GM21737 (cell line): ENCODE data around the gene SUDS3.
"Not testable (repeated sequence)": the region's sequence is repeated elsewhere in the genome, so short reads cannot be mapped to it uniquely, and the experiment has no call there.

Source experiments
- ATAC-seq: cut with Tn5 transposase; IDR thresholded peaks from one replicate; pipeline ENCODE4 v1.9.1; 2021; ENCODE audit warnings: mild to moderate bottlenecking, moderate library complexity; ENCODE audit not compliant: unreplicated experiment

The SUDS3 gene, protein sequence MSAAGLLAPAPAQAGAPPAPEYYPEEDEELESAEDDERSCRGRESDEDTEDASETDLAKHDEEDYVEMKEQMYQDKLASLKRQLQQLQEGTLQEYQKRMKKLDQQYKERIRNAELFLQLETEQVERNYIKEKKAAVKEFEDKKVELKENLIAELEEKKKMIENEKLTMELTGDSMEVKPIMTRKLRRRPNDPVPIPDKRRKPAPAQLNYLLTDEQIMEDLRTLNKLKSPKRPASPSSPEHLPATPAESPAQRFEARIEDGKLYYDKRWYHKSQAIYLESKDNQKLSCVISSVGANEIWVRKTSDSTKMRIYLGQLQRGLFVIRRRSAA

DNA sequence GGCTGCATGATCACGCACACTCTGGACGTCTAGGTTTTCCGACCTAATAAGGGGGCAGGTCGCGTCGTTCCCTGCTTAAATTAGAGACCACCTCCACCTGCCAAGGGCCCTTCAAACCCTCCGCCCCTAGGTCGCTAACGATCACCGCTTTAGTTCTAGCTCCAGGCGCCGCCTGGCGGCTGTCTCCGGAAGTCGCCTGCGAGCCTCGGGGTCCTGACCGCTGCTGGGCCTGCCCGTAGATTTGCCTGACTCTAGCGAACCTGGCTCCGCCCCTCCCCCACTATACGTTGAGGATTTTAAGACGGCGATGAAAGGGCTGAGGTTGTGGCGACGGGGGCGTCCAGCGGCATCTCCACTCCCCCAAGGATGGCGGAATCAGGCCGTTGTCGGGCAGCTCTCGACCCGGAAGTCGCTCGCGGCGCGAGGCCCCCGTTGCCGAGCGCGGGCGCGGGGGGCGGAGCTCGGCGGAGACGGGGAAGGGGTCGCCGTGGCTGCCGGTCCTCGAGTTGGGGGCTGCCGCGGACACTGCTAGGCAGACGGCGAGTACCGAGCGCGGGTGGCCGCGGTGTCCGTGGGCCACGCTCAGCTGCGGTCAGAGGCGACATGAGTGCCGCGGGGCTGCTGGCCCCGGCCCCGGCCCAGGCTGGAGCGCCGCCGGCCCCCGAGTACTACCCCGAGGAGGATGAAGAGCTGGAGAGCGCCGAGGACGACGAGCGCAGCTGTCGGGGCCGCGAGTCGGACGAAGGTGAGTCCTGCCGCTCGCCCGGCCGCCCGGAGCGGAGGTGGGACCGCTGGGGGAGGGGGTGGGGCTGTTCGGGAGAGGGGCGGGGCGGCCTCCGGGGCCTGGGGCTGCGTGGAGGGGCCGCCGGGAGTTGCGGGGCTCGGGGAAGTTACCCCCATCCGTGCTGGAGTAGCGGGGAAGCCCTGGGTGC lies at the start of gene SUDS3:
Gene SUDS3 (plus strand): TSS at position 467 of the 932 bp plus-strand sequence. CDS start 137 bp downstream, at position 604.
- ATAC-seq: no peak

DNA sequence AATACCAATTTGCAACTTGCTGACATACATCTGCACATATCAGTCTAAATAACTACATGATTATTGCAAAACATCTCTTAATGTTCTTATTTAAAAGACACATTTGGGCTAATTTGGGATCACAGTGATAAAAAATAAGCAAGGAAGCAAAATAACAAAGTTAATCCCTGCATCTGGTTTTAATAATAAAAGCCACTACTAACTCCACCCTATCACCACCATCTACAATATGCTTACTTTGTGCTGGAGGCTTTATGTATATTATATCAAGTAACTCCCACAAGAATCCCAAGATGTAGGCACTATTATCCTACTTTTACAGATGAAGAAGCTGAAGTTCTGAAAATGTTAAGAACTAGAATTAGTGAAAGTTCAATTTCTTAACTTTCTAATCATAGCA lies 49.4 kb upstream of the SUDS3 start:
- no peak for ATAC-seq

DNA sequence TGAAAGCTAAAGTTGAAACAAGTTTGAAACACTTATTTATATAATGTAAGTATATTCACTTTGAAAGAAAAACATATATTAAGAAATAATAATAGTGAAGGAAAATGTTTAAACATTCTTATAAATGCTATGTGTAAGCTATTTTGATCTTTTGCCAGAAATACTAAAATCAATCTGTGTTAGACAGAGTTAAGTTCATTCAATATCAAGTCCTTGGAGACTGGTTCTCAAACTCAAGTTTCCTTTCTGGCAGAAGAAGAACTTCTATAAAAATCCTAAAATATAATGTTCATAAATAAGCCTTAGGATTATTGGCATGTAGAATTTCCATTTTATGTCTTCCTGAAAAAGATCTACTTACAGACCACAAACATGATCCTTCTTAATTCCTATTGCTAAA lies 49.0 kb upstream of the SUDS3 start:
- ATAC-seq: no peak

DNA sequence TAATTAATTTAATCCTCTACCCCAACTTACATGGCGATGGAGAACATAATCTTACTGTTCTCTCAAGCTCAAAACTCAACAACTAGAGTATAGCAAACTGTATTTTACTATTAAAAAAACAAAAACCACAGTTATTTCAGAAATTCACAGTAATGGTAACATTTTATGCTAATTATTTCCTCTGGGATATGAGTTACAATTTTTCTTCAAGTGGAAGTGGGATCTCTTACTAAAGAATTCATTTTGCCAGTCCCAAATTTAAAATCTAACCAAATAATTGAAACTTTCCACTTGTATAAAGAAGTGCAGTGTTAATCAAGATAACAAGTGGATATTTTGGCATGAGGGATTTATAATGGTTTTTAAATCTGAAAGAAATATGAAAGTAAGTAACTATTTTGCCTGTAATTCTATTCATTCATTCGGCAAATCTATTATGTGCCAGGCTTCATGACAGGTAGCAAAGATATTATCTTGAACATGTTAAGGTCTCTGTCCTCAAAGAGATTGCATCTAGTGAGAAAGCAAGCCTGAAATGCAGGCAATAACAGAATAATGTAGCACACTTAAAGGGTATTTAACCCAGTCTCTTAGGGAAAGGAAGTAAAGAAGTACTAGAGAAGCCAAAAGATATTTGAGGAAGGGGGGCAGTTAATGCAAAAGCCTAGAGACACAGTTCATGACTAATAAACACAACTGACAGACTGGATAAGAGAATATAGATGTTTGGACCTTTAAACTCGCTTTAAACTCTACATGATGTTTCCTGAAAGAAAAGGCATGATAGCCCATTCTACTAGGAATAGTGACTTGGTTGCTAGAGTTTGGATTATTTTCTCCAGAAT lies 47.6 kb upstream of the SUDS3 start:
- ATAC-seq: no peak

DNA sequence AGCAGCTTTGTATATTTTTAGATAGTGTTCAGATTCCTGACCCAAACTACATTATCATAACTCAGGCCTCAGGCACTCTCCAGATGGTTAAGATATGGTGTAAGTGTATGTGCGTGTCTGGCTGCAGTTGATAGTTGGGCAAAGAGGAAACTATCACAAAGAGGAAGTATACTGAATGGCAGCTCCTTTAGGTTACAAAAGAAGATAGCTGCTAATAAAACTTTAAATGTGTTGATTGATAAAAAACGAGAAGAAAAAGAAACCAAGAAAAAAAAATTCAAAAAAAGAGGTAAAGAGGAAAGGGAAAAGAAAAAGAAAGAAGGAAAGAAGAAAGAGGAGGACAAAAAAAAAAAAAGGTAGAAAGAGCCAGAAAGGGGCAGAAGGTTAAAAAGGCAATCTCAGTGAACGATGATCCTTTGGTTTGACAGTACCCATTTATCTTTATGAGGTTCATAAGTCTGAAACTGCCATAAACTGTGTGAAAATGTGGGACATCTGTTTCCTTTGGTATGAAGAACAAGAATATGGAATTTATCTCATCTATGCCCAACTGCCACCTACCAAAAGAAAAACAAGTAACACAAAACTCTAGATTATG lies 45.8 kb upstream of the SUDS3 start:
- peak; percentile 64 for ATAC-seq

DNA sequence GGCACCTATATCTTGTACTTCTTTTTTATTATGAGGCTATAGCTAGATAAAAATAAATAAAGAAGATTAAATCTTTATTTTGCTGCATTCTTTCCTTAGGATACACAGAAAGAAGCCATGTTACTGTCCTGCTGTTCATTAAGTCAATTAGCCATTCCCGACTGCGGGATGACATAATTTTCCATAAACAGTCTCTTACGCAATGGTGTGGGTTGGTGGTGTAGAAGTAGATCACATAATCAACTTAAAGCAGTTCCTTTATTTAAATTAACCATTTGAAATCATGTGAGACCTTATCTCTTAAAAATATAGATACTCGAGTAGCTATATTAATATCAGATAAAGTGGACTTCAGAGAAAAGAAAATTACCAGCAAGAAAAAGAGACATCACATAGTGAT lies 43.8 kb upstream of the SUDS3 start:
- no peak for ATAC-seq

DNA sequence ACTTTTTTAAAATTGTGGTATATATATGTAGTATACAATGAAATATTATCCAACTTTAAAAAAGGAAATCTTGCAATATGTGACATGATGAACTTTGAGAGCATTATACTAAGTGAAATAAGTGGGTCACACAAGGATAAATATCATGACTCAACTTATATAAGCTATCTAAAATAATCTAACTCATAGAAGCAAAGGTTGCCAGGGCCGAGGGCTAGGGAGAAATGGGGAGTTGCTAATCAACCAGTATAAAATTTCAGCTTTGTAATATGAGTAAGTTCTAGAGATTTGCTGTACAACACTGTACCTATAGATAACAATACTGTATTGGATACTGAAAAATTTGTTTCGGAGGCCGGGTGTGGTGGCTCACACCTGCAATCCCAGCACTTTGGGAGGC lies 42.1 kb upstream of the SUDS3 start:
- no peak for ATAC-seq

DNA sequence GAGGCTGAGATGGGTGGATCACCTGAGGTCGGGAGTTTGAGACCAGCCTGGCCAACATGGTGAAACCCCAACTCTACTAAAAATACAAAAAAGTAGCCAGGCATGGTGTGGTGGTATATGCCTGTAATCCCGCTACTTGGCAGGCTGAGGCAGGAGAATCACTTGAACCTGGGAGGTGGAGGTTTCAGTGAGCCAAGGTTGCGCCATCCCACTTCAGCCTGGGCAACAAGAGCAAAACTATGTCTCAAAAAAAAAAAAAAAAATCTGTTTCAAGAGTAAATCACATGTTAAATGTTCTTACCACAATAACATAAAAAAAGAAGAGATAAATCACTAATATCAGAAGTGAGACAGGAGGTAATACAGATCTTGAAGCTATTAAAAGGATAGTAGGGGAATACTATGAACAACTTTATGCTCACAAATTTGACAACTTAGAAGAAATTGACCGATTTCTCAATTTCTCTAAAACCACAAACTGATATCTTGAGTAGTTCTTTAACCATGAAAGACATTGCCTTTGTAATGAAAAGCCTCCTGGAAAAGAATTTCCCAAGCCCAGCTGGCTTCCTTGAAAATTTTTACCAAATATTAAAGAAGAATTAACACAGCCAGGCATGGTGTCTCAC lies 41.3 kb upstream of the SUDS3 start:
- no peak for ATAC-seq

DNA sequence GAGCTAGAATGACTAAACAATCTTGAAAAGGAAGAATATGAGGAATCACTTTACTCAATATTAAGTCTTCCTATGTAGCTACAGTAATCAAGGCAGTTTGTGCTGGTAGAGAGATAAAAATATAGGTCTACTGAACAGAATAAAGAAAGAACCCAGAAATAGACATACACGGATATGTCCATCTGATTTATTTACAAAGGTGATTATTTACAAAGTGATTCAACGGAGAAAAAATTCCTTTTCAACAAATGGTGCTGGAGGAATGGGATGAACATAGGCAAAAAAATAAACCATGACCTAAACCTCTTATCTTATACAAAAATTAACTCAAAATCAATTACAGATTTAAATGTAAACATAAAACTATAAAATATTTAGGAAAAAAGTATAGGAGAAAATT lies 40.2 kb upstream of the SUDS3 start:
- ATAC-seq: no peak

DNA sequence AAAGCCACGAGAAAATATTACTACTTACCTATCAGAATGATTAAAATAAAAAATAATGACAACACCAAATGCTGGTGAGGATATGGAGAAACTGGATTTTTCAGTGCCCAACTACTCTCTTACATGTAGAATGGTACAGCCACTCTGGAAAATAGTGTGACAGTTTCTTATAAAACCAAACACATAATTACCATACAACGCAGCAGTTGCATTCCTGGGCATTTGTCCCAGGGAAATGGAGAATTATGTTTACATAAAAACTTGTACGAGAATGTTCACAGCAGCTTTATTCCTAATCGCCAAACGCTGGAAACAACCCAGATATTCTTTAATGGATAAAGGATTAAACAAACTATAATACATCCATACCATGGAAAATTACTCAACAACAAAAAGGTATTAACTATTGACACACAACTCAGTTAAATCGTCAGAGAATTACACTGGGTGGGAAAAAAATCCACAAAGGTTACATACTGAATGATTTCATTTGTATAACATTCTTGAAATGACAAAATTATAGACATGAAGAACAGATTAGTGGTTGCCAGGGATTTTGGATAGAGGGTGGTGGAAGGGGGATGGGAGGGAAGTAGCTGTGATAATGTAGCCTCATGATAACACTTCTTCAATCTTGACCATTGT lies 39.0 kb upstream of the SUDS3 start:
- no peak for ATAC-seq

DNA sequence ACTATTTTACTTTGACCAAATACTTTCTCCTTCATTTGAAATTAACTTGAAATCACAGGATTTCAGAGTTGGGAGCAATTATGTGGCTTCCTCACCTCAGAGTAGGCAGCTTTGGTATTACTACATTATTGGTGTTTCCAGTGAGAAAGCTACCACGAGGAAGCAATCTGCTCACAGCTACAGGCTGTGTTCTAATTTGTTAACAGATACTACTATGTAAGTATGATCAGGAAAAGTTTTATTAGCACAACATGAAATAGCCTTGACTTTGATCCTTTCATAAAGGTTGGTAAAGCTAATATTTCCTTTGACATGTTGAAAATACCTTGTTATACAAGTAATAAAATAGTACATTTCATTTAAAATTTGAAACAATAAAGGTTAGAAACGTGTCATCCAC lies 34.3 kb upstream of the SUDS3 start:
- no peak for ATAC-seq

DNA sequence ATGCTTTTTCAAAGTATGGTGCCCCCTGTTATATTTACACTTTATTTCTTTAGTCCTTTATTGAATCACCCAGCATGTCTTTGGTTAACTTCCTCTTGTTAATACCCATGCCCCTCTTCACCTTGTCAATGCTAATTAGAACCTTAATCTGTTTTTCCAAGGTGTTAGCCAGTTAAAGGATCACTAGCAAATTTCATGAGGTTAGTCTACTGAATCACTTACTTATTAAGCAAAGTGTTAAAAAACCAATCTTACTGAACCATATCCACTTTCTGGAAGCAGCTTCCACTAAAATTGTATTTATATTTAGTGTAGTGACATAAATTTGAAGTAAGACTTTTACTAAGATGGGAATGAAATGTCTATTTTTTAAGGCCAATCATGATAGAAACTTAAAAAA lies 31.5 kb upstream of the SUDS3 start:
- ATAC-seq: no peak

DNA sequence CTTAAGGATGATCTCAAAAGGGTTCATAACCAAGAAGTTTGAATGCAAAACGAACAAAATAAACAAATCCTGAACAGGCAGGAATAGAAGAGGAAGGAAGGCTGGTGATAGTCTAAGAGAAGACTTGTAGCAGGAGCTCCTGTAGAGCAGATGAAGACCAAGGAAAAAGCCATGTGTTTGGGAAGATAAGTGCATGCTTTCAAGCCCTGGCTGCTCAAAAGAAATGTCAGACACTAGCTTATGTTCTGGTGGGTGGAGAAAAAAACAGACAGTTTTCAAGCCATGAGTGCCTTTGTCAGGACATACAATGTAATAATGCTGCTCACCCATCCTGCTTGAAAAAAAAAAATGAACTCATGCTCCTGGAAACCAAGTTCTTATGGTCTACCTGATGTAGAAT lies 31.0 kb upstream of the SUDS3 start:
- no peak for ATAC-seq

DNA sequence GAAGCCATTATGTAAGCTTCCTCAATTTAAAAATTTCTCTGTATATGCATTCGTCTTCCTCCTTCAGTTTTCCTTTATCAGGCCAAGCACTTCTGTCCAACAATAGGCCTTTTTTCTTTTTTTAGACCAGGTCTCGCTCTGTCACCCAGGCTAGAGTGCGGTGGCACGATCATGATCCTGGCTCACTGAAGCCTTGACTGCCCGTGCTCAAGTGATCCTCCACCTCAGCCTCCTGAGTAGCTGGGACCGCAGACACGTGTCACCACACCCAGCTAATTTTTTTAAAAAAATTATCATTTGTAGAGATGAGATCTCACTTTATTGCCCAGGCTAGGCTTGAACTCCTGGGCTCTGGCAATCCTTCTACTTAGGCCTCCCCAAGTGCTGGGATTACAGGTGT lies 29.5 kb upstream of the SUDS3 start:
- no peak for ATAC-seq

DNA sequence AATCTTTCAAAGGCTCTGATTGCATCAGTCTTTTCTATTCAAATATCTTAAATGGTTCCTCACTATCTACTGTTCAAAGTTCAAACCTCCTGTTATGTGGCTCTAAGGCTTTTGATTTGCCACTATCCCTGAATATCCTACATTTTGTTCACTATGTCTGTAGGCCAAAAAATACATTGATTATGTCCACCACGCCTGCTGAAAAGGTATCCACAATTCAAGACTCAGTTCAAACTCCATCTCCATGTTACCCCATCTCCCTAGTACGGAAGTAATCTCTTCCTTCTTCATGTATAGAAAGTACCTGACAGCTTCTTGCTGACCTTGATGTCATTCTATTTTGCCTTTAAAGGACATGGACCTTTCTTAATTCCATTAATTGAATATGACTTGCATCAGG lies 28.4 kb upstream of the SUDS3 start:
- no peak for ATAC-seq

DNA sequence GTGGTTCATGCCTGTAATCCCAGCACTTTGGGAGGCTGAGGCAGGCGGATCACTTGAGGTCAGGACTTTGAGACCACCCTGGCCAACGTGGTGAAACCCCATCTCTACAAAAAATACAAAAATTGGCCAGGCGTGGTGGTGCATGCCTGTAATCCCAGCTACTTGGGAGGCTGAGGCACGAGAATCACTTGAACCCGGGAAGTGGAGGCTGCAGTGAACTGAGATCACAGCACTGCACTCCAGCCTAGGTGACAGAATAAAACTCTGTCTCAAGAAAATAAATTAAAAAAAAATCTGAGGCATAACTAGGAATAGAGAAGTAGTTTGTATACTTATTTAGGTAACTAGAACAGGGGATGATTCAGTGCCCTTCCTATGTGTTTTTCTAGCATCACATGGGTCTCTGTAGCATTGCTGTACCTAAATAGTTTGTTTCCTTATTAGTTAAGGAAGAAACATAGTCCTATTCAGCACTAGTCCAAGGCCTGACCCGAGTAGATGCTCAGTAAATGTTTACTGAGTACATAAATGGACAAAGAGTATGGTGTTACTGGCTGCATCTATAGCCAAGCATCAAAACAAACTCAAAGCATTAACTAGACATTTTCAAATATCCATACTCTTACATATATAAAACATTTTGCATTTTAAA lies 25.3 kb upstream of the SUDS3 start:
- ATAC-seq: no peak

DNA sequence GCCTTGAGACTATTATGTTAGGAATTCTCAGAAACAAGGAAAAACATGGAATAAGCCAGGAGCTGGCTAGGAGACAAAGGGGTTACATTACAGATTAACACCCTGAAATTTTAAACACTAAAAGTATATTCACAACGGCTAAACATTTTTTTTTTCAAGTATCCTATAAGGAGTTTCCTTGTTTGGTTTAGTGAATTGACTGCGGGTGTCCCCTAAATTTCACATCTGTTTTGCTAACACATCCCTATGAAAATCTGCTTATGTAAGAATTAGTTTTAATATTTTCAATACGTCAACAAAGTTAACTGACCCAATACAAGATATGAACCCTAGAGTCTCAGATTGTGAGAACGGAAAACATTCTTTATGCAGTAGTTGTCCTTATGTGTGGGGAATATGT lies 22.6 kb upstream of the SUDS3 start:
- no peak for ATAC-seq

DNA sequence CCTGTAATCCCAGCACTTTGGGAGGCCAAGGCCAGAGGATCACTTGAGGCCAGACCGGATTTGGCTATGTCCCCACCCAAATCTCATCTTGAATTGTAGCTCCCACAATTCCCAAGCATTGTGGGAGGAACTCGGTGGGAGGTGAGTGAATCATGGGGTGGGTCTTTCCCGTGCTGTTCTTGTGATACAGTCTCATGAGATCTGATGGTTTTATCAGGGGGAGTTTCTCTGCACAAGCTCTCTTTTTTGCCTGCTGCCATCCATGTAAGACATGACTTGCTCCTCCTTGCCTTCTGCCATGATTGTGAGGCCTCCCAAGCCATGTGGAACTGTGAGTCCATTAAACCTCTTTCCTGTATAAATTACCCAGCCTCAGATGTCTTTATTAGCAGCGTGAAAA lies 21.9 kb upstream of the SUDS3 start:
- ATAC-seq: not testable (repeated sequence)

DNA sequence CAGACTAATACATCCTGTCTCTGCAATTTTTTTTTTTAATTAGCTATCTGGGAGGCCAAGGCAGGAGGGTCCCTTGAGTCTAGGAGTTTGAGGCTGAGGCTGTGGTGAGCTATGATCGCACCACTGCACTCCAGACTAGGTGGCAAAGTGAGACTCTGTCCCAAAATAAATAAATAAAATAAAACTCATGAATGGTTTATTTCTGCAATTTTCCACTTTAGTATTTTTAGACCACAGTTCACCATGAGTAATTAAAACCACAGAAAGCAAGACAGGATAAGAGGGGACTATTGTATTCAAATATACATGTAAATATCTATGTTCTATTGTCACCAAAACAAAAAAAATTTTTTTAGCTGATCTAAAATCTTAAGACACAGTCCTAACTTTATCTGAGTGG lies 21.5 kb upstream of the SUDS3 start:
- no peak for ATAC-seq
